HK-2 (cell line): Measurements from ENCODE around the gene LRP8.

Experiments used
- DNase-seq: peaks from one replicate; pipeline ENCODE4 v3.0.0-alpha.2; 2018; ENCODE audit not compliant: unreplicated experiment

Gene LRP8

DNA sequence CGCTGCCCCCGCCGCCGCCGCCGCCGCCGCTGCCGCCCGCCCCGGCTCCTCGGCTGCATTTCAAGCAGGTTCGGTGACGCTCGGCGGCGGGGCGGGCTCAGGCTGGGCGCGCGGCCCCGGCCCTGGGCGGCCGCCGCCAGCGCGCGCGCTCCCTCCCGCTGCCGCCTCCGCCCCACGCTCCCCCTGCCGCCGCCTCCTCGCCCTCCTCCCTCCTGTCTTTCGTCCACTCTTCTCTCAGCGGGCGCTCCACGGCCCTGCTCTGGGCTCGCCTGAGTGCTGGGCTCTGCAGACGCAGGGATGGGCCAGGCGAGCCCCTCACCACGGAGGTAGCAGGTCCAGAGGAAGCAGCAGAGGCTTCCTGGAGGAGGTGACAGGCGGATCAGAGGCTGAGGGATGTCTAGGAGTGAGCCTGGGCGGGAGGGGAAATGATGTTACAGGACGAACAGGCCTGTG lies at the start of gene LRP8:
TSS of gene LRP8 (minus strand) at position 62 of the 453 bp plus-strand sequence. CDS start 158 bp downstream, outside the sequence.
- DNase-seq = peak; percentile 63

DNA sequence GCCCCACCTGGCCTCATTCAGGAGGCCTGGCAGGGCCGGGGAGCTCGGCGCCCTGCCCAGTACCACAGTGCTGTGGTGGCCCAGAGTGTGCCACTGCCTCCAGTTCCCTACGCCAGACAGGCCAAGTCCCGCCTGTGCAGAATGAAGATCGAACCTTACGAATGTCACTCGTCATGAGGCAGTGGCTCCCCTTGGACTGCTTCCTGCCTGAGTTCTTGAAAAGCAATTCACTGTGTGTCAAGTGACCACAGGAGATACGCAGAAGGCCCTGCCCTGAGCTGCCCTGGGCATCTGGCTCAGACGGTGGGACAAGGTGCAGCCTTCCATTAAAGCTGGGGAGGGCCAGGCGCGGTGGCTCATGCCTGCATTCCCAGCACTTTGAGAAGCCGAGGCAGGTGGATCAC lies 49.6 kb upstream of the LRP8 start:
- no peak for DNase-seq

DNA sequence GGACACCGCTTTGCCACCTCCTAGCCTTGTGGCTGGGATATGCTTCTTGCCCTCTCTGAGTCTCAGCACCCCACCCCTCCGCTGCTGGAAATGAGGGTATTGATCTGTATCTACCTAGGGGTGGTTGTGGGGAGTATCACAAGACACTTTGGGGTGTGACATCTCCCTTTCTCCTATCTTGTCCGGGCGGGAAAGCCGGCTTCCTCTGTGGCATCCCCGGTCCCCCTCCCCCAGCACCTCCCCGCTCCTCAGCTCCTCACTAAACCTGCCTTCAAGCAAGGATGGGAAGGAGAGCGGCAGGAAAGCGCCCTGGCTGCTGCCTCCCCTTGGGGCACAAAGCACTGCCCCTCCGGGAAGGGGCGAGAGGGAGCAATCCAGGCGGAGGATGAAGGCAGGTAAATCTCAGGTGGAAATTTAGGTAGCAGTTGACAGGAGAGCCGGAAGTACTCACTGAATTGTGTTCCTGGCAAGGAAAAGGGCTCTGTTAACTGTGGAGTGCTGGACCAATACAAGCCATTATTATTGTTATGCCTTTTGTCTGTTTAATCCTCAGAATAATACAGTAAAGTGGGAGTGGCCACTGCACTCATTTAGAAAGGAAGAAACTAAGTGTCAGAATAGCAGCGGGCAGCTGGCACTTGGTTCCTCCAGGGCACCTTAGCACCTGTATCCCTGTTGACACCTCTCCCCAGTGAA lies 49.0 kb upstream of the LRP8 start:
- no peak for DNase-seq

DNA sequence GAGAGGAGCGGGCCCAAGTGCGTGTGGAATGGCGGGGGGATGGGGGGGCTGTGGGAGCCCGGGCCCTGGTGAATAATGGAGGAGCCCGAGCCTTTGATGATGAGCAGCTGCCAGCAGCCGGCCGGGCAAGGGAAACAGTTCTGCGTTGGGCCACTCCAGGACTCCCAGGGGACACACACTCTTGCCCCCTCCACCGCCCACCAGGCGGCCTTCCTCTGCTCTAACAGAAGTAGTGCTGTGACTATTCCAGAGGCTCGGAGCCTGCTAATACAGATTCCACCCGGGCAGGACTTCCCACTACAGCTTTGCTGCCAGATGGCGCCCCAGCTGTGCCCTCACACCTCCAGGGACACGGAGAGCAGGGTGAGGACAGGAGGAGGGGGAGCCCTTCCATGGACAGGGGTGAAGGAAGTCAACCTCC lies 48.2 kb upstream of the LRP8 start:
- DNase-seq = no peak

DNA sequence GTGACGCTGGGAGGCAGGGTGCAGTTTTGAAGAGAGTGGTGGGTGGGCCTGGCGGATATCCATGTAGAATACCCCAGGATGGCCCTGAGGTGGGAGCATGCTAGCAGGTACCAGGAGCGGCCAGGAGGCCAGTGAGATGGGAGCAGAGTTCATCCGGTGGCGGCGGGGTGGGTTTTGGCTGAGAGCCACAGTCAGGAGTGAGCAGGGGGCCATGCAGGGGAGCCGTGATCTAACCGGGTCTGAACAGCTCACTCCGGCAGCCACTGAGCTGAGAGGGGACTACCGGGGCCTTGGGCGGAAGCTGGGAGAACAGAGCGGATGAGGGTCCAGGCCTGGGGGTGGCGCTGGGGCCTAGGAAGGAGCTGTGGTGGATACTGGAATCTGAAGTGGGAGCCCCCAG lies 47.6 kb upstream of the LRP8 start:
- no peak for DNase-seq

DNA sequence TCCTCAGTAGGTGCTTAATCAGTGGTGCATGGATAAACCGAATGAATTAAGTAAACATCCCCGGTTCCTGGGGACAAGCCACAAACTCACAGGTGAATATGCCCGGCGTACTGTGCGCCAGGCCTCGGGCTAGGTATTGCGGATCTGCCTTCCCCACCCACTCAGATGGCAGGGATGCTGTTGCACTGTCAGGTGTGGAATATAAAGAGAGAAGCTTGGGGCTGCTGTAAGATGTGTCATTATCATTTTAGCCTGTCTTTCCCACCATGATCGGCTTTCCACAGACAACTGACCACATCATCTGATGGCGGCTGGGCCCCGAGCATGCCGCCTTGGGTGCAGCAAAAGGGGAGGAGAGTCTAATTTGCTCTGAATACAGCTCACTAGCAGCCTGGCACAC lies 45.4 kb upstream of the LRP8 start:
- DNase-seq = no peak

DNA sequence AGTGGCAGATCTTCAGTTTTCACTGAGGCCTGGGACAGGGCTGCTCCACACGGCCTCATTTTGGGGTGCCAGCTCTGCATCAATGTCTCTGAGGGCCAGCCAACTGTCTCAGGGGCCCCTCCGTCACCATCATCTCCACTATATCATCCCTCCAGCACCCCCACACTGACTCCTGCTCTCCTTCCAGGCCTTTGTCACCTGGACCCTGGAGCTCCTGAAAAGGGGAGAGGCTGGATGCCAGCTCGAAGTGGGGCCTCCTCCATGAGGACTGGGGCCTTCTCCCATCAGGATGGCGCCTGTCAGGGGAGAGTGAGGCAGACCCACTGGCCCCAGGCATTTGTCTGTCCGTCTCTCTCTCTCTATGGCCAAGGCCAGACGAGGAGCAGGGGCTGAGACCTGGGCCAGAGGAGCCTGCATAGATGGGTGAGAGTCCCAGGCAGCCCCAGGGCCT lies 44.7 kb upstream of the LRP8 start:
- DNase-seq = no peak

DNA sequence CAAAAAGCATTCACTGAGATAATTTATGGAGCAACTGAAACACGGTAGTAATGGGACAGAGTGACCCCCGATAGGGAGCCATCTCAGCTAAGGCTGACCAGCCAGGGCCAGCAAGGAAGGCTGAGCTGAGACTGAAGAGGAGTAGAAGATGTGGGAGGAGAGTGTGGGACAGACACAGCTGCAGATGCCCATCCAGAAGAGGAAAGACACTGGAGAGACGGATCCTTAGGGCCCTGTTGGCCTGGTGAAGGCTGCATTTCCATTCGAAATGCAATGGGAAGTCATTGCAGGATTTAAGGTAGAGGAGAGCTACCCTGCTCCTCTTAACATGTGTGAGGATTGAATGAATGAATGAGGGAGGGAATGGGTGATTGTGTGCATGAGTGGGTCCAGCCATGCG lies 44.0 kb upstream of the LRP8 start:
- DNase-seq = no peak

DNA sequence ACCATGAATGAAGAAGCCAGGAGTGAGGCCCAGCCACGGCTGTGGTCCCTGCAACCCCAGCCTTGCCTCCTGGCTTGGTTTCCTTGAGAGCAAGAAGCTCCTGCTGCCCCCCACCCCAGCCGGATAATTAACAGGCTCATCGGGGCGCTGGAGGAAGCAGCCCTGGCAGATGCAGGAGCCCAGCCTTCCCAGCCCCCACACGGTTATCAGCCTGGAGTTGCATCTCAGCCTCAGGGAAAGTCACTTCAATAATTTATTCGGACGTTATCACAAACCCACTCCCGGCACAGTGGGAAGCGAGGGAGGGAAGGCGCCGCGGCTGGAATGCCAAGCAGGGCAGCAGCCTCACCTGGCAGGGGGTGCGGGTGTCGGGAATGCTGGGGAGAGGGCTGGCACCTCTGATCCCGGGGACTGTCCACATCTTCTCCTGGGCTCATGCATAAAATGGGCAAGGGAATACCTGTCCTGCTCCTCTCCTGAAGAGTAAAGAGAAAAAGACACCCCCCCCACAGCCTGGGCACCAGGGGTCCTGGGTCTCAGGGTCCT lies 43.3 kb upstream of the LRP8 start:
- no peak for DNase-seq

DNA sequence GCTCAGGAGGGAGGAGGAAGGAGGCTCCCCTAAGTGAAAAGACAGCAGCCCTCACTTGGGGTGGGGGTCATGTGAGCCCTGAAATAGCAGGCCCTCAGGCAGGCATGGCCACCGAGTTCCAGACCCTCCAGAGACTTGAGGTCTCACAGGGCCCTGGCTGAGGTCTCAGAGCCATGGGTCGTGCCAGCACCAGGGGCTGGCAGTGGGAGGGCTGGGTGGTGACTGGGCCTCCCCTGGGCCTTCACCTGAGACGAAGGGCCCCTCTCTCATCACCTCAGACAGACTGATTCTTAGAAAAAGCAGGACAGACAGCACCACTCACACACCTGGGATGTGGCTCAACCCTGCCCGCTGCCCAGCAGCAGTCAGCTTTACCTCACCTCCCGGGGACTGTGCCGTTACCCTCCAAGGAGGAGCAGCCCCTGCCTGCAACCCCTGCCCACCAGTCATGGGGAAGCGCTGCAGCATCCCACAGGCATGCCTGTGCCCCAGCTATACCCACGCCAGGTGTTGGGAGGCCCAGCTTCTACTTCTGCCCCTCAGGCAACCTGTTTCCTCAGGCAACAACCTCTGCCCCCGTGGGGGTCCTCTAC lies 42.6 kb upstream of the LRP8 start:
- no peak for DNase-seq

DNA sequence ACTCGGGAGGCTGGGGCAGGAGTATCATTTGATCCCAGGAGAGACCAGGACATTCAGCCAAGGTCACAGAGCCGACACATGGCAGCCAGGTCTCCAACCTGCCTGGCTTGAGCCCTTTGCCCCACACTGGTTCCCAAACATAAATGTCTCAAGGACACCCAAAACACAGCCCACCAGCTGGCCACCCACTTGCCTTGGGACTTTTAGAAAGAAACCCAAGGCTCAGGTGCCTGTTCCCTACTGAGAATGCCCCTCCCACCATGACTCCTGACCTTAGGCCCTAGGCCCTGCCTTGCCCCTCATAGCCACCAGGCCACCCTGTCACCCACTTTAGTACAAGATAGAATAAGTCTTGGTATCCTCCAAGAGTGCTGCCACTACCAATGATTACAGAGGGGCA lies 41.9 kb upstream of the LRP8 start:
- DNase-seq = no peak

DNA sequence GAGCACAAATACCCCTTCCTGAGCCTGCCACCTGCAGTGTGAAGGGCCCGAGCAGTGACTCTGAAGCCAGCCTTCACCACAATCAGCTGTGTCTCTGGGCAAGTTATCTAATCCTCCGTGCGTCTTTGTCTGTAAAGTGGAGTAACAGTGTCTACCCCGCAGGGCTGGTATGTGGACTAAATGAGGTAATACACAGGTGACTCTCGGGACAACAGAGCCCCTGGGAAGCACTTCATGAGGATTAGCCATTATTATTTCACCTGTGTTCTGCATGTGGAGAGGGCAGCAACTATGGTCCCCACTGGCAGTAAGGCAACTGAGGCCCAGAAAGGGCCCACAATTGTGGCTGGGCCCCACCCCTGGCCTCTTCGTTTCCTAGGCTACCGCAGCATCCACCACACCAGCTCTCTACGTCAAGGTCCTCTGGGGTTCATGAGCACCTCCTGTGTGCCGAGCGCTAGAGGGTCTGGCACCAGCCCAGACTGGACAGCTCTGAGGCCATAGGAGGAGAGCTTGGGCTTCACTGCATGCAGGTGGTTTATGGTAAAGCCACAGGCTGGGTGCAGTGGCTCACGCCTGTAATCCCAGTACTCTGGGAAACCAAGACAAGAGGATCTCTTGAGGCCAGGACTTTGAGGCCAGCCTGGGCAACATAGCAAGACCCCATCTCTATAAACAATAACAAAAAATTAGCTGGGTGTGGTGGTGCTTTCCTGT lies 41.3 kb upstream of the LRP8 start:
- DNase-seq = no peak

DNA sequence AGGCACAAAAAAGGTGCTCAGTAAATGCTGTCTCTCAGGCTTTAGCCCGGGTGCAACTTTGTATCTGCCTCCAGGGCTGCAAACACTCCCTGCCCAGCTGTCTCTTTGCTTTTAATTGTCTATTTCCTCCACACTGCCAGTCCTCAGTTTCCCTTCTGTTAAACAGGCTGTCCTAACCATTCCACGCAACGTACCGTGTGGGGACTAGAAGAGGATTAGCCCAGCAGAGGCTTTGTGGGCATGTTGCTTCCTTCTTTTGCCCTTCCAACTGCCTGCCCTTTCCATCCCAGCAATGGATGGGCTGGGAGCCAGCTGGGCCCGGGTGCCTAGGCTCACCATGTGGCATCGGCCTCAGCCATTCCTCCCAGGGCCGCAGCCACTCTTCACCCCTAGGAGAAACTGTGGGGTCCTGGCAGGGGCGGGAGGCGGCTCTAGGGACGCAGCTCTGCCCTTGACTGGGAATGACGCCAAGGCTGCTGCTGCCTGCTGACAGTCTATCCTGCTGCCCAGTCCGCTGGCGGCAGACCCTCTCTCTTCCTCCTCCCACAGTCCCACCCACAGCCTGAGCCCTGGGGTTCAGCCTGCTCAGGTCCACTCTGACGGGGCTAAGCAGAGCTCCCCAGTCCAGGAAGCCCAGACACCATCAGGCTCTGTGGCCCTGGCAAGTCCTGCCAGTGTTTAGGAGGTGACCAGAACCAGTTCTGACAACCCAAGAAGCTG lies 40.6 kb upstream of the LRP8 start:
- DNase-seq = no peak

DNA sequence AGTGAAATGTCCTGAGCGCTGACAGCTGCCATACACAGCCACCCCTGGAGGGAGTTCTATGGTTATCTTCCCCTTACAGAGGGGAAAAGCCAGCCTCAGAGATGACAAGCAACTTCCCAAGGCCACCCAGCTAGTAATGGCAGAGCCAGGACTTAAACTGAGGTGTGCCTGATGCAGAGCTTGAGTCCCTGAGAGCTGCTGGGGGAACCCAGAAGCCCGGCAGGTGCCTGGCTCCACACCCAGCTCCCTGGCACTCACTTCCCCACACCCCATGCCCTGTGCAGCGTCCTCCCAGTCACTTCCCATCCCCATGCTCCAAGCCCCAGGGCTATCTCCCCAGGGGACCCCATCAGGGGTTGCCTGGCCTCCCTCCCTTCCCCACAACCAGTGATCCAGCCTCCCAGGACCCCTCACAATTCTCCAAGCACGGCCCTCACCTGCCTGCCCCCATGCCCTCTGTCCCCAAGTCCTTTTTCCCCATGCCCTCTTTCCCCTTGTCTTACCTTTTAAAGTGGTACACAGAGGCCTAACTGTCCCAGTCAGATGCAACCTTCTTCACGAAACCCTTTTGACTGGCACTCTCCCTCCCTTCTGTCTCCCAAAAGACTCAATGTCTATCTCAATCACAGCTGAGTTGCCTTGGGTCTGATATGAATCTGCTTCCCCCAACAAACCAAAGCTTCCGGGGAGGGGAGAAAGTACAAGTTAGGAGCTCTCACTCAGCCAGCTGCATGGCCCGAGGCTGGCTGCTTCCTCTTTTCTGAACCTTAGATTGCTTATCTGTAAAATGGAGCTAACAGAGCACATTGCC lies 39.8 kb upstream of the LRP8 start:
- no peak for DNase-seq

DNA sequence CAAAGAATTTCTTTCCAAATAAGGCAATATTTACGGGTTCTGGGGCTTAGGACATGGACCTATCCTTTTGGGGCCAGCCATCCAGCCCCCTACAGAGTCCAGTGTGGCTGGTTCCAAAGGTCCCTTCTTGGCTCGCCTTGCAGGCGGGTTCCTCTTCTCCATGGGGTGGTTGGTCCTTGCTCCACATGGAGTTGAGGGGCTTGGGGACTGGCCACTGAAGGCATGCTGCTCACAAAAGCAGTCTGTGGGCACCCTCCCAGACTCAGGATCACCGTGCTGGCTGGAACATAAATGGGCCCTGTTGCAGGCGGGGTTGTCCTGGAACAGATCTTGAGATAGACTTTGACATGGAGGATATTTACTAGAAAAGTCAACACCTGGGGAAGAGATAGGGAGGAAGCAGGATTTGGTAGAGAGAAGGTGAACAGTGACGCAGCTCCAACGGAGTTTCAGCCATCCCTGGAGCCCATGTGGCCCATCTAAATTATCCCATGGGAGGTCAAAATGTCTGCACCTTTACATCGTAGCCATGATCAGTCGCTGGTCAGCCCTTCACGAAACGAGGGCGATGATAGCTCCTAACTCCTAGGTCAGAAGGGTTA lies 39.1 kb upstream of the LRP8 start:
- no peak for DNase-seq

DNA sequence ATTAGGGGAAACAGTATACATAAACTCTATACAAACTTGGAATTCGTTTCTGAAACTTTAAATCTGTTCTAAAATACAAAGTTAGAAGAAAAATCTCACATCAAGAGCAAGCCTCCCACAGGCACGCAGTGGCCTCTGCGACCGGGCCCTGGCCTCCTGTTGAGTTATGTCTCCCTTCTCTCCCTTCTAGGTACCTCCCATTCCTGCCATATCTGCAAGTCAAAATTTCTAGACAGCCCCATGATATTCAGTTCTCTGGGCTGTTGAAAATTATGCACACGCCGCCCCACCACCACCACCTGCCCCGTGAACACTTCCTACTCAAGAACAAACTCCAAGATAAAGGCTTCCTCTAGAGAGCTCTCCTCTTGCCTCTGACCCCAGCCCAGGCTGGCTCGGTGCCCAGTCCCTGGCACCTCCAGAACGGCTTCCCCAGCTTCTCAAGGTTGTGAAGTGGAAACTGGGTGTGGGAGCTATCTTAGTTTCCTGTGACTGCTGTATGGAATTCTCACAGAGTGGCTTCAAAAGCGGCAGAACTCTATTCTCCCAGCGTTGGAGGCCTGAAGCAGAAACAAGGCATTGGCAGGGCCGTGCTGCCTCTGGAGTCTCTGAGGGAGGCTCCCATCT lies 37.7 kb upstream of the LRP8 start:
- no peak for DNase-seq

DNA sequence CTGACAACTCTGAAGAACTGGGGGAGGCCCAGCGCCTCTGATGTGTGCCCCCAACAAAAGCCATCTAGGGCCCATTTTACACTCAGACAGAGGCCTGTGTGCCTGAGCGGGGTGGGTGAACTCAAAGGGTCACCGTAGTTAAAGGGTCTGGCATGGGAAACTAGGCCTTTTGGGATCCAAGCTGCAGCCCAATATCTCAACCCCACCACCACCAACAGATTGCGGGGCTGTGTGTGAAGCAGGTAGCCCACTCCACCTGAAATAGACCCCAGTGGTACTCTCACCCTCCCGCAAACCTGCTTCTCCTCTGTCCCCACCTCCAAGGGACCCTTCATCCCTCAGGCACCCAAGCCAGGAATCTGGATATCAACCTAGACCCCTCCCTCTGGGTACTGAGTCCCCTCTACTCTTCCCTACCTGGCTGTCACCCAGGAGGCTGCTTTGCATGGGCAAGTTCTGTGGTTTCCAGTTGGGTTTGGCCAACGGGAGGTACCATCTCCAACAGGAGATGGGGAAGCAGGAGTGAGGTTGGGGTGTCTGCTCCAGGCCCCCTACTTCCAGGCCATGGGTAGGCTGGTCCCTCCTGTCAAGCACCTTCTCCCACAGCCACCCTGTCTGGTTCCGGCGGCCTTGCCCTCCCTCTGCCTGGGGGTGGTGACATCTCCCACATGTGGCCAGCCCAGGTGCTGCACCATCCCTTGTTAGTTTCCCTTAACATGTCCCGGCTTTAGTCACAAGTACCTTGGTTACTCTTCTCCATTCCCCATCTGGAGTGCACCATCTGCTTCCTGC lies 35.2 kb upstream of the LRP8 start:
- DNase-seq = no peak

DNA sequence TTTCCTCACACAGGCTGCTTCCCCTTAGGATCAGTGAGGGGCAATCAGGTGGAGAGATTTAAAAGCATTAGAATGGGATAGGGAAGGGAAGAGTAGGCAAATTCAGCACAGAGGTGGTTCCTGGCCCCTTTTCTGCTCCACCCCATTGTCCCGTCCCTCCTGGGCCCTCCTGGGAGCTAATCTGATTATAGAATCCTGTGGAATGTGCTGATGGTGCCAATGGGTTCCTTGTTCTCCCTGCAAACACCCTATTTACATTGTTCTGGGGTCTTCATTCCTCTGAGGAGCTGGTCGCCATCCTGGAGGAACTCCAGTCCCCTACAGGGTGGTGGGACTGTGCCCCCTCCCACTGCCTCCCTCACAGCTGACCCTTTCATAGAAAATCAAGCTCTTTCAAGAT lies 34.4 kb upstream of the LRP8 start:
- no peak for DNase-seq

DNA sequence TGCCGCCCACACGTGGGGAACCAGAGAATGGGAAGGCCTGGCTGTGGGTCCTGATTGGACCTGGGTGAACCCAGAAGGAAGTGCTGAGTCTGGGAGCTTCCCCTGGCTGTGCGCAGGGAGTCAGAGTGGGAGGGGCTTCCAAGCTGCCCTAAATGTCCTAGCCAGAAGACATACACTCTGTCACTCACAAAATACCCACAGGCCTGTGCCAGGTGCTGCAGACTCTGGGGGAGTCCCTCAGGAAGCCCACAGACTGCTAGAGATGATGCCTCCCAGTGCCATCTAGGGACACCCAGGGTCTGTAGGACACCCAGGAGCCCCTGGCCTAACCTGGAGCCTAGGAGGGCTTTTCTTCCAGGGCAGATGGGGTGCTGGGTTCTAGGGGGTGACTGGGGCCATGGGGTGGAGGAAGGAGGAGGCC lies 33.7 kb upstream of the LRP8 start:
- DNase-seq = no peak

DNA sequence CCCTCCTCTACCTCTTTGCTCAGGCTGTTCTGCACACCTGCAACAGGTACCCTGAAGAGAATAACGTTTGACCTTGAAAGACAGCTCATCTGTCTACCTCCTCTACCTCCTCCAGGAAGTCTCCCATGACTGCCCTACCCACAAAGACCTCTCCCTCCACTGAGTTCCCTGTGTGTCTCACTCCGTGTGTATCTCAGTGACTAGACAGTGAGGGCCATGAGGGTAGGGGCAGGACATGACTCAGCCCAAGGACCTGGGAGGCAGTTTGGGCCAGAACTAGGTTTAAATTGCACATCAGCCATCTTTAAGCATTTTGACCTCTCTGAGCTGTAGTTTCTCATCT lies 32.0 kb upstream of the LRP8 start:
- DNase-seq = no peak
